Neural cell (in vitro differentiated cells): Measurements from ENCODE around the gene VSIG10L2. TPM values are rescaled to one million over a fixed set of nuclear protein-coding genes. Genes with fewer than 3 reads are reported as not detected.

ENCODE experiments used
- H2AFZ ChIP-seq: fragments of 200-600, 300-800 bp; sonication (generic), shearing (Covaris generic); 2 replicates; pipeline ENCODE4 v1.6.0; 2014; ENCODE audit warnings: low read depth, mild to moderate bottlenecking, antibody characterized with exemption, low read length, moderate library complexity
- H3F3A ChIP-seq: fragments of 200-600 bp; shearing (Covaris generic); 2 replicates; pipeline ENCODE4 v1.6.1; 2016; ENCODE audit warnings: mild to moderate bottlenecking, moderate library complexity, mixed read lengths, antibody characterized with exemption, low read length; ENCODE audit not compliant: insufficient read depth, poor library complexity, severe bottlenecking
- H3K27ac ChIP-seq: fragments of 200-600, 300-800 bp; sonication (generic), shearing (Covaris generic); 2 replicates; pipeline ENCODE4 v1.5.1; 2014; ENCODE audit warnings: mild to moderate bottlenecking, low read length, moderate library complexity
- H3K27me3 ChIP-seq: fragments of 300-800, 200-600 bp; sonication (generic), shearing (Covaris generic); 2 replicates; pipeline ENCODE4 v1.6.0; 2014; ENCODE audit warnings: mild to moderate bottlenecking, low read depth, low read length, moderate library complexity; ENCODE audit not compliant: insufficient read depth
- H3K36me3 ChIP-seq: fragments of 300-800, 200-600 bp; sonication (generic), shearing (Covaris generic); 2 replicates; pipeline ENCODE4 v1.5.1; 2014; ENCODE audit warnings: mild to moderate bottlenecking, antibody characterized with exemption, low read length, moderate library complexity; ENCODE audit not compliant: insufficient read depth
- H3K4me2 ChIP-seq: fragments of 300-800, 200-600 bp; sonication (generic), shearing (Covaris generic); 2 replicates; pipeline ENCODE4 v1.6.0; 2014; ENCODE audit warnings: mild to moderate bottlenecking, low read length
- H3K4me3 ChIP-seq: fragments of 300-800, 200-600 bp; sonication (generic), shearing (Covaris generic); 2 replicates; pipeline ENCODE4 v1.5.1; 2014; ENCODE audit warnings: mild to moderate bottlenecking, low read length, moderate library complexity
- H3K79me2 ChIP-seq: fragments of 200-600 bp; shearing (Covaris generic); replicated peaks from 2 replicates; pipeline ENCODE4 v1.6.0; 2014; ENCODE audit warnings: mild to moderate bottlenecking, low read length, moderate library complexity; ENCODE audit not compliant: insufficient read depth
- H3K9ac ChIP-seq: fragments of 300-800, 200-600 bp; sonication (generic), shearing (Covaris generic); 2 replicates; pipeline ENCODE4 v1.6.1; 2016; ENCODE audit warnings: mild to moderate bottlenecking, low read length, mixed read lengths
- H3K9me2 ChIP-seq: fragments of 200-600 bp; shearing (Covaris generic); 2 replicates; pipeline ENCODE4 v1.6.1; 2016; ENCODE audit warnings: mild to moderate bottlenecking, low read length, mixed read lengths; ENCODE audit not compliant: insufficient read depth
- H3K9me3 ChIP-seq: fragments of 200-600, 300-800 bp; sonication (generic), shearing (Covaris generic); 2 replicates; pipeline ENCODE4 v1.6.1; 2016; ENCODE audit warnings: mild to moderate bottlenecking, mixed run types, low read length, moderate library complexity, mixed read lengths
- H4K20me1 ChIP-seq: fragments of 200-600 bp; shearing (Covaris generic); 2 replicates; pipeline ENCODE4 v1.6.1; 2016; ENCODE audit warnings: mild to moderate bottlenecking, mixed run types; ENCODE audit not compliant: insufficient read depth
- CTCF ChIP-seq: fragments of 450-650 bp; IDR thresholded peaks from 2 replicates; pipeline ENCODE4 v1.5.1; 2014; ENCODE audit warnings: antibody characterized with exemption, mild to moderate bottlenecking, moderate library complexity; ENCODE audit not compliant: poor library complexity, severe bottlenecking
- EP300 ChIP-seq: fragments of 450-650 bp; conservative IDR thresholded peaks from 2 replicates; pipeline ENCODE4 v1.6.1; 2014; ENCODE audit warnings: antibody characterized with exemption, mild to moderate bottlenecking, moderate library complexity; ENCODE audit not compliant: poor library complexity, severe bottlenecking
- EZH2 ChIP-seq: fragments of 200-600, 300-800 bp; shearing (Covaris generic), sonication (generic); IDR thresholded peaks from 2 replicates; pipeline ENCODE4 v1.6.1; 2014; ENCODE audit warnings: antibody characterized with exemption, low read length, borderline replicate concordance, mild to moderate bottlenecking; ENCODE audit not compliant: insufficient read depth, poor library complexity, severe bottlenecking
- MXI1 ChIP-seq: fragments of 450-650 bp; conservative IDR thresholded peaks from 2 replicates; pipeline ENCODE4 v1.6.1; 2014; ENCODE audit warnings: antibody characterized with exemption, mild to moderate bottlenecking; ENCODE audit not compliant: poor library complexity, severe bottlenecking
- POLR2AphosphoS5 ChIP-seq: IDR thresholded peaks from 2 replicates; pipeline ENCODE4 v1.6.1; 2012
- RAD21 ChIP-seq: fragments of 450-650 bp; conservative IDR thresholded peaks from 2 replicates; pipeline ENCODE4 v1.6.1; 2014; ENCODE audit warnings: antibody characterized with exemption, mild to moderate bottlenecking, moderate library complexity
- REST ChIP-seq: IDR thresholded peaks from 2 replicates; pipeline ENCODE4 v1.6.1; 2012; ENCODE audit warnings: borderline replicate concordance
- SMC3 ChIP-seq: fragments of 450-650 bp; conservative IDR thresholded peaks from 2 replicates; pipeline ENCODE4 v1.6.1; 2014; ENCODE audit warnings: antibody characterized with exemption, mild to moderate bottlenecking, moderate library complexity; ENCODE audit not compliant: poor library complexity
- TAF1 ChIP-seq: IDR thresholded peaks from 2 replicates; pipeline ENCODE4 v1.6.1; 2012; ENCODE audit warnings: low read depth
- polyA plus RNA-seq: library from polyadenylated mRNA; depleted of rRNA; stranded (reverse); fragments of >200 nt; gene quantifications from 2 replicates; pipeline ENCODE4 v1.2.3, GENCODE V29; 2014

Gene VSIG10L2
- polyA plus RNA-seq, 1 donor from 2014 or later: not detected

GRCh38 chr11:125935056-125935455 is 10.8 kb upstream of the VSIG10L2 start:
- H3F3A ChIP-seq: no peaks in the 10 kb centered on the region
- no peaks in the 10 kb centered on the region for H3K9me3 ChIP-seq
- no peak overlapping the region for H3K4me3 ChIP-seq
- H4K20me1 ChIP-seq: no peaks in the 10 kb centered on the region
- no peak for TF ChIP-seq CTCF
- no peak for TF ChIP-seq POLR2AphosphoS5
- no peak for TF ChIP-seq EZH2
- no peak for TF ChIP-seq RAD21
- TF ChIP-seq SMC3: no peak
- no peak for TF ChIP-seq EP300
- TF ChIP-seq MXI1: no peak
- TF ChIP-seq REST: no peak
- TF ChIP-seq TAF1: no peak
- H3K27me3 ChIP-seq: no peaks in the 10 kb centered on the region
- H2AFZ ChIP-seq: no peak overlapping the region
- H3K4me2 ChIP-seq: no peak overlapping the region
- H3K9me2 ChIP-seq: no peaks in the 10 kb centered on the region
- no peaks in the 10 kb centered on the region for H3K36me3 ChIP-seq
- no peak overlapping the region for H3K9ac ChIP-seq
- H3K27ac ChIP-seq: no peak overlapping the region
- H3K79me2 ChIP-seq: no peaks in the 10 kb centered on the region

- Histone ChIP-seq H4K20me1 (no peaks in the 10 kb centered on the region), H3F3A (no peaks in the 10 kb centered on the region), H3K9me3 (no peaks in the 10 kb centered on the region), H3K79me2 (no peaks in the 10 kb centered on the region), H3K36me3 (no peaks in the 10 kb centered on the region), H3K27me3 (no peaks in the 10 kb centered on the region), H3K27ac (no peak overlapping the region), H2AFZ (no peak overlapping the region), H3K9ac (no peak overlapping the region), H3K4me2 (no peak overlapping the region), H3K9me2 (no peaks in the 10 kb centered on the region), H3K4me3 (no peak overlapping the region)
- no peak for TF ChIP-seq POLR2AphosphoS5
- TF ChIP-seq MXI1: no peak
- no peak for TF ChIP-seq CTCF
- no peak for TF ChIP-seq RAD21
- TF ChIP-seq EP300: no peak
- no peak for TF ChIP-seq SMC3
- TF ChIP-seq EZH2: no peak
- TF ChIP-seq TAF1: no peak
- TF ChIP-seq REST: no peak
These were observed 10.1 kb upstream of the VSIG10L2 start for GRCh38 chr11:125935618-125936199.
